Measurements from ENCODE around the gene NDUFAF7.
"Not testable (repeated sequence)": the region's sequence is repeated elsewhere in the genome, so short reads cannot be mapped to it uniquely, and the experiment has no call there.

The NDUFAF7 gene

GRCh38 chr2:37215250-37215649, 16.2 kb upstream of the NDUFAF7 start:
- no peak for DNase-seq

GRCh38 chr2:37219046-37219445, 12.4 kb upstream of the NDUFAF7 start:
- no peak for DNase-seq

DNA sequence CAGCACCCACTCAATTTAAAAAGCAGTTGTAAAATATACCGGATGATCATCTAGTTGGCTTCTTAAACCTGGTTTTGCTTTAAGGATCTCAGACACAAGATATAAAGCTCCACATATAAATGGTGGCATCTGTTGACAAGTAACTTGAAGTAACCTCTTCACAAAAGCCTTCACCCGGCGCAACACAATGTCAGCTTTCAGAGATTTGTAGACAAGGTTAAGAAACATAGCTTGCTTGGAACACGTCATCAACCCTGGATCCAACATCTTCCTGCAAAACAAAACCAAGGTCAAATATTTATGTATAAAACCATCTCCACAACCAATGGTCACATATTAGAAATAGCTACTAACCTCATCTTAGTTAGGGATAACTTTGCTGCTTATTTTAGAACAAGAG, 8.3 kb upstream of the NDUFAF7 start:
- no peak for DNase-seq

GRCh38 chr2:37224063-37224462, 7.4 kb upstream of the NDUFAF7 start:
- no peak for DNase-seq

GRCh38 chr2:37225129-37225528, 6.3 kb upstream of the NDUFAF7 start:
- DNase-seq: not testable (repeated sequence)

- no peak for DNase-seq
Measured at GRCh38 chr2:37226863-37227262, 4.6 kb upstream of the NDUFAF7 start.

- DNase-seq: no peak
Measured at GRCh38 chr2:37228788-37229187, 2.7 kb upstream of the NDUFAF7 start.

GRCh38 chr2:37230581-37230980, 877 bp upstream of the NDUFAF7 start:
- DNase-seq: no peak

GRCh38 chr2:37232131-37232933, 874 bp downstream of the NDUFAF7 start:
- DNase-seq: no peak

DNA sequence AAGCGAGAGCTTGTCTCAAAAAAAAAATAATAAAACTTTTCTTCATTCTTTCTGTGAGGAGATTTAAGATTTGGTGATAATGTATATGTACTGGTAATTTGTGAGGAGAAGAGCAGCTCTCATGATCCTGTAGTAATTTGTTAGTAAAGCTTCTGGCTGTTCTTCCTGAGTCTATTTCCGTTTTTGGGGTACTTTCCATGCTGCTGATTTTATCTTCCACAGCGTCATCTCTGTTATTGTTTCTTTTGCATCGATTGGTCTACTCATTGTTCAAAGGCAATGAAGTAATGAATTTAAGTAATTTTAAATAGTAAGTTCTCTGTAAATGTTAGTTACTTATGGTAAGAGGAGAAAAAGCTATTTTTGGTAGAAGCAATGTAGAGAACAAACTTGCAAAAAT, 12.0 kb downstream of the NDUFAF7 start:
- DNase-seq: no peak

GRCh38 chr2:37244017-37244416, 12.6 kb downstream of the NDUFAF7 start:
- no peak for DNase-seq

GRCh38 chr2:37244755-37245154, 13.3 kb downstream of the NDUFAF7 start:
- DNase-seq: no peak

- DNase-seq: no peak
Measured at GRCh38 chr2:37246205-37246604, 14.7 kb downstream of the NDUFAF7 start.

DNA sequence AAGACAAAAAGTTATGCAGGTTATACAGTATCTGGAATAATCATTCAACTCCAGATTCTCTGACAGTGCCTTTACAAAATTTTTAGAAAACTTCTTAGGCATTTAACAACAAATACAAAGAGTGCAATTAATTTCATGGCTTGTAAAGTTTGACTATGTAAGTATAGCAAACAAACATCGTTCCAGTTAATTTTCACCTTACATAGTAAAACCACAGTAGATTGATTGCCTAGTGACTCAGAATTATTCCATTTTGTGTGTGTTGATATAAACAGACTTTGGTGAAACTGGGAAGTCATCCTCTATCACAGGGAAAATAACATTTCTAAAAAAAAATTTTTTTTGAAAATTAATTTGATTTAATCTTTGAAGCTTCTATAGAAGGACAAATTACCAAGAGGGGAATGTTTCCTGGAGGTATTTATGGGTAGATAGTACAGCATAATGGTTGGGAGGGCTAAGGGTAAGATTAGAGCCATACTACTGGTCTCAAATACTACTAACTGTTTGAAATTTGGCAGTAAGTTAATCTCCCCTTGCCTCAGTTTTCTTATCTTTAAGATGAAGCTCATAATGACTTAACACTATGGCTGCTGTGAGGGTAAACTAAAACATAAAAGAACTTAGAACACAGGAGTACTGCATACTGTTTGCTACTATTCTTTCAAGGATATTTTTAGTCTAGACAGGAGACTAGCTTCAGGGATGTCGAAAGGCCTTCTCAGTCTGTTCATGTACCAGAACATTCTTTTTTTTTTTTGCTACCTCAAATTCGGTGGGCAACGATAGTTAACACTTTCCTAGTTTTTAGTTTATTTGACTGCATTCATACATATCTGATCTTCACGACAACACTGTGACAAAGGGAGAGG, 19.6 kb downstream of the NDUFAF7 start:
- no peak for DNase-seq

GRCh38 chr2:37262522-37262921, 31.1 kb downstream of the NDUFAF7 start:
- DNase-seq: no peak

DNA sequence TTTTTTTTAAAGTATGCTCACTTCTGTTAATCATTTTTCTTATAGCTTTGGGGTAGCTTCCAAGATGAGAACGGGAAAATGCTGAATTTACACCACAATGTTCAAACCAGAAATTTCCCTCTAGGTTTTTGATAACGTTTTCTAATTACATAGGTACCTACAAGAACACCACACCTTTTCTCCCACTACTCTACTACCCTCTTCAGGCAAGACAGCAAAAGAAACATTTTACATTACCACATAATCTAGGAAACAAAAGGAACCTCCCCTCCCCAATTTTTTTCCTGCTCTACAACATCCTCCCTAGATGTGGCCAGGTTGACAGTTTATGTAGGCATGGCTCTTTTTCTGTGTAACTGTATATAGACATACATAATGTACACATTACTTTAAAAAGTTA, 32.4 kb downstream of the NDUFAF7 start:
- DNase-seq: no peak

DNA sequence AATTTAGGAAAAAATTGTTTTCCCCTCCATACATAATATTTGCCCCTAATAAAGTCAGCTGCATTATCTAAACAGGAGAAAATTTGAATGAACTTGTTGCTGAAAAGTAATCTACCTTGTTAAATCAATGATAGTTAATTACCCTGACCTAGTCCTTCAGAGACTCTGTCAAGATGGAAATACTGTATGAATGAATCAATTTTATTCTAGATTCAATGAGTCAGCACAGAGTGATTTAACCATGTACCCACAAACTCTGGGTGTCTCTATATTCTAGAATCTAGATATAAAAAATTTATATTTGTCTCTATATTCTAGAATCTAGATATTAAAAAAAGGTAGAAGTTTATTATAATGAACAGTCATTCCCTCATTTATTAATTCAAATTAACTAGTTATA, 36.2 kb downstream of the NDUFAF7 start:
- DNase-seq: no peak

DNA sequence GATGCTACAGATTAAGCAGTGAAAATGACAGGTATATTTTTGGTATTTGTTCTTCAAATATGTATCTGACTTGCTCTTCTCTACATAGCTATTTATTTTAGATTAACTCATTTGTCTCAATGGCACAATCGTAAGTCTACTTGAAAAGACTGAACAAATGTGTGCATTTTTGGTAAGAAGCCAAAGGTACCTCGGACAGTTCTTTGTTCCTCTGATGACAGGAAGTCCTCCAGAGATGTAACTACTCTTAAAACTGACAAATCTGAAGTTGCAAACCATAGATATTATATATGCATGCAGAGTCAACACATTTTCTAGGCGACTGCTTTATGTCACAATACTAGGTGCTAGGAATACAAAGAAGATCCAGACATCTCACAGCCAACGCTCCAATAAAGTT, 36.7 kb downstream of the NDUFAF7 start:
- DNase-seq: no peak

GRCh38 chr2:37271376-37272067, 40.1 kb downstream of the NDUFAF7 start:
- DNase-seq: no peak

- DNase-seq: no peak
Measured at GRCh38 chr2:37274359-37274965, 43.0 kb downstream of the NDUFAF7 start.

- no peak for DNase-seq
Measured at GRCh38 chr2:37276291-37276690, 44.8 kb downstream of the NDUFAF7 start.

DNA sequence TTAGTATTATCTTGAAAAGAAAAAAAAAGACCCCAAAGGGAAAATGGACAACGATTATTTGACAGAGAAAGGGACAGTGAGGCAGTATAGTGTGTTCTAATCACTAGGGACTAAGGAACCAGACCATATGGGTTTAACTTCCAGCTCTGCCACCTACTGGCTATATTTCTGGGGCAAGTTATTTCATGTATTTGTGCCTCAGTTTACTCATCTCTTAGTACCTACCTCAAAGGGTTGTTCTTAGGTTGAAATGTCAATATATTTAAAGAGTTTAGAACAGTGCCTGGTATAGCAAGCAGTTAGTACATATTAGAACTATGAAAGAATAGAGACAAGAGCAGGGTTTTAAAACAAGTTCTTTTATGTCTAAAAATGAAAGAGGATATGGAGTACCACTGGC, 50.5 kb downstream of the NDUFAF7 start:
- no peak for DNase-seq

- no peak for DNase-seq
Measured at GRCh38 chr2:37282746-37283145, 51.3 kb downstream of the NDUFAF7 start.
